ENCODE results near the gene EIF5.
A peak's percentile ranks its signal among the peaks of the same experiment; 100 is the strongest.

Gene EIF5

GRCh38 chr14:103333754-103334643 lies at the start of gene EIF5:
TSS of gene EIF5 (plus strand) at chr14:103334237. CDS start at chr14:103335861, 1,624 bp downstream.
- peak; percentile 99 for DNase-seq

GRCh38 chr14:103284574-103285467 lies 49.2 kb upstream of the EIF5 start:
- no peak for DNase-seq

- DNase-seq: no peak
Observed at GRCh38 chr14:103286460-103286859, 47.6 kb upstream of the EIF5 start.

GRCh38 chr14:103286968-103287850 lies 46.8 kb upstream of the EIF5 start:
- no peak for DNase-seq

- no peak for DNase-seq
Observed at GRCh38 chr14:103288076-103288766, 45.8 kb upstream of the EIF5 start.

- DNase-seq: no peak
Observed at GRCh38 chr14:103290056-103290455, 44.0 kb upstream of the EIF5 start.

GRCh38 chr14:103290494-103290893 lies 43.5 kb upstream of the EIF5 start:
- DNase-seq: no peak

- no peak for DNase-seq
Observed at GRCh38 chr14:103290961-103291360, 43.1 kb upstream of the EIF5 start.

GRCh38 chr14:103292426-103293374 lies 41.3 kb upstream of the EIF5 start:
- peak; percentile 73 for DNase-seq

GRCh38 chr14:103293465-103293864 lies 40.6 kb upstream of the EIF5 start:
- DNase-seq: no peak

GRCh38 chr14:103294091-103294490 lies 39.9 kb upstream of the EIF5 start:
- no peak for DNase-seq

- no peak for DNase-seq
Observed at GRCh38 chr14:103296007-103296406, 38.0 kb upstream of the EIF5 start.

- no peak for DNase-seq
Observed at GRCh38 chr14:103296987-103297386, 37.0 kb upstream of the EIF5 start.

- DNase-seq: no peak
Observed at GRCh38 chr14:103298620-103299019, 35.4 kb upstream of the EIF5 start.

GRCh38 chr14:103301512-103302354 lies 32.3 kb upstream of the EIF5 start:
- DNase-seq: no peak

GRCh38 chr14:103302966-103303365 lies 31.1 kb upstream of the EIF5 start:
- DNase-seq: no peak

- no peak for DNase-seq
Observed at GRCh38 chr14:103304706-103305105, 29.3 kb upstream of the EIF5 start.

GRCh38 chr14:103308717-103309616 lies 25.1 kb upstream of the EIF5 start:
- DNase-seq: no peak

All from activated CD4-positive, alpha-beta T cell treated with anti-CD3 and anti-CD28 coated beads, Interleukin-2, amount 50 U/mL, for 1 hour (primary cell).